H1 (cell line): ENCODE results near the gene MYH7B. TPM values are rescaled to one million over a fixed set of nuclear protein-coding genes. Genes with fewer than 3 reads are reported as not detected.

ENCODE experiments used
- CTCF ChIA-PET: fragments of 300-600 bp; sonication (Branson Sonifier 250); formaldehyde crosslinking; loops from one replicate; lab custom pipeline; 2021; ENCODE audit not compliant: partially characterized antibody; lab: Charles Lee
- POLR2A ChIA-PET: fragments of 300-600 bp; sonication (Branson Sonifier 250); formaldehyde crosslinking; loops from one replicate; lab custom pipeline; 2021; ENCODE audit warnings: inconsistent platforms; ENCODE audit not compliant: partially characterized antibody; lab: Charles Lee
- DNase-seq, 2 experiments: peaks; one replicate each; pipeline versions ENCODE4 v3.0.0 to v3.0.0-alpha.2; 2010 to 2022; ENCODE audit warnings: low spot score in 2 of 2, low read depth in 1 of 2, mixed read lengths in 1 of 2
- FAIRE-seq: peaks from 2 replicates; lab custom pipeline; 2011; peaks lifted over from hg19 to GRCh38; lab: Jason Lieb, UNC
- H2AFZ ChIP-seq: 2 replicates; pipeline ENCODE4 v1.8.1; 2012; ENCODE audit warnings: low read length, inconsistent platforms
- H2AK5ac ChIP-seq: 2 replicates; pipeline ENCODE4 v1.6.1; 2013; ENCODE audit warnings: low read depth, low read length
- H2BK120ac ChIP-seq: replicated peaks from 2 replicates; pipeline ENCODE3; 2013; ENCODE audit warnings: low read depth, low read length, inconsistent platforms
- H2BK12ac ChIP-seq: 2 replicates; pipeline ENCODE4 v1.6.1; 2013; ENCODE audit warnings: low read depth, low read length
- H2BK15ac ChIP-seq: 2 replicates; pipeline ENCODE4 v1.6.1; 2013; ENCODE audit warnings: low read length
- H2BK20ac ChIP-seq: 2 replicates; pipeline ENCODE4 v1.6.1; 2013; ENCODE audit warnings: low read length
- H2BK5ac ChIP-seq: 2 replicates; pipeline ENCODE4 v1.6.1; 2013; ENCODE audit warnings: low read depth, low read length
- H3K14ac ChIP-seq: 2 replicates; pipeline ENCODE4 v1.6.1; 2013; ENCODE audit warnings: inconsistent platforms; ENCODE audit not compliant: insufficient read length
- H3K18ac ChIP-seq: 2 replicates; pipeline ENCODE4 v1.6.1; 2013; ENCODE audit warnings: low read length; ENCODE audit errors: extremely low read depth
- H3K23ac ChIP-seq: 2 replicates; pipeline ENCODE4 v1.6.1; 2013; ENCODE audit warnings: inconsistent platforms; ENCODE audit not compliant: insufficient read length
- H3K23me2 ChIP-seq: 2 replicates; pipeline ENCODE4 v1.6.1; 2013; ENCODE audit warnings: low read depth, low read length
- H3K27ac ChIP-seq: 2 replicates; pipeline ENCODE4 v1.6.1; 2011; ENCODE audit warnings: low read depth, low read length, inconsistent platforms
- H3K27me3 ChIP-seq, 4 experiments: replicated peaks in 1 of 4; 1 replicate in 1 of 4; 2 replicates in 3 of 4; pipeline versions ENCODE4 v1.6.1 to v1.8.1; 2011 to 2013; ENCODE audit warnings: low read length in 3 of 4, mild to moderate bottlenecking in 3 of 4, inconsistent platforms in 2 of 4, mixed read lengths in 2 of 4, moderate library complexity in 1 of 4; ENCODE audit not compliant: control insufficient read depth in 3 of 4, insufficient read depth in 3 of 4; ENCODE audit errors: extremely low read depth in 1 of 4
- H3K36me3 ChIP-seq, 4 experiments: 2 replicates each; pipeline versions ENCODE4 v1.6.1 to v1.8.1; 2011 to 2013; ENCODE audit warnings: mild to moderate bottlenecking in 4 of 4, low read length in 3 of 4, moderate library complexity in 2 of 4, control low read depth in 1 of 4, inconsistent platforms in 1 of 4; ENCODE audit not compliant: insufficient read depth in 4 of 4, control insufficient read depth in 2 of 4
- H3K4ac ChIP-seq: replicated peaks from 2 replicates; pipeline ENCODE3; 2013; ENCODE audit warnings: low read length, low read depth, mixed read lengths, inconsistent platforms; ENCODE audit not compliant: insufficient read length
- H3K4me1 ChIP-seq, 4 experiments: replicated peaks in 1 of 4; 1 replicate in 1 of 4; 2 replicates in 3 of 4; pipeline versions ENCODE4 v1.6.1 to v1.8.1; 2011 to 2013; ENCODE audit warnings: low read length in 3 of 4, inconsistent platforms in 2 of 4, mixed read lengths in 1 of 4; ENCODE audit not compliant: insufficient read depth in 4 of 4, control insufficient read depth in 3 of 4
- H3K4me2 ChIP-seq, 2 experiments: 2 replicates each; pipeline versions ENCODE4 v1.6.1 to v1.8.1; 2011 to 2013; ENCODE audit warnings: low read depth in 2 of 2, low read length in 2 of 2, control low read depth in 1 of 2, inconsistent platforms in 1 of 2, mild to moderate bottlenecking in 1 of 2; ENCODE audit not compliant: insufficient read depth in 1 of 2
- H3K4me3 ChIP-seq, 4 experiments: fragments of 200-600, 300-600 bp in 1 of 4; sonication (generic), shearing (Covaris generic), sonication (Bioruptor Twin) in 1 of 4; 2 replicates each; pipeline versions ENCODE4 v1.5.1 to v1.8.1; 2011 to 2016; ENCODE audit warnings: low read length in 4 of 4, low read depth in 3 of 4, control low read depth in 2 of 4, inconsistent platforms in 2 of 4, mild to moderate bottlenecking in 2 of 4, mixed read lengths in 1 of 4, moderate library complexity in 1 of 4; ENCODE audit not compliant: insufficient read depth in 2 of 4; ENCODE audit errors: extremely low read depth in 1 of 4
- H3K56ac ChIP-seq: replicated peaks from 2 replicates; pipeline ENCODE3; 2013; ENCODE audit warnings: low read depth, mild to moderate bottlenecking, mixed read lengths, low read length, inconsistent platforms; ENCODE audit not compliant: insufficient read length
- H3K79me1 ChIP-seq: 2 replicates; pipeline ENCODE4 v1.6.1; 2013; ENCODE audit warnings: low read depth, low read length, control low read depth
- H3K79me2 ChIP-seq, 2 experiments: 2 replicates each; pipeline versions ENCODE4 v1.6.1 to v1.8.1; 2012 to 2013; ENCODE audit warnings: low read length in 2 of 2, mild to moderate bottlenecking in 2 of 2, inconsistent platforms in 1 of 2; ENCODE audit not compliant: insufficient read depth in 2 of 2, control insufficient read depth in 1 of 2
- H3K9ac ChIP-seq, 4 experiments: replicated peaks in 1 of 4; 1 replicate in 1 of 4; 2 replicates in 3 of 4; pipeline versions ENCODE4 v1.6.1 to v1.8.1; 2011 to 2013; ENCODE audit warnings: low read depth in 3 of 4, low read length in 3 of 4, control low read depth in 2 of 4, mild to moderate bottlenecking in 2 of 4, moderate library complexity in 2 of 4, inconsistent platforms in 1 of 4; ENCODE audit errors: extremely low read depth in 1 of 4
- H3K9me3 ChIP-seq, 2 experiments: 2 replicates each; pipeline versions ENCODE4 v1.6.1 to v1.8.1; 2012 to 2013; ENCODE audit warnings: mild to moderate bottlenecking in 2 of 2, moderate library complexity in 2 of 2, control low read depth in 1 of 2, inconsistent platforms in 1 of 2, low read depth in 1 of 2, low read length in 1 of 2, mixed read lengths in 1 of 2; ENCODE audit not compliant: insufficient read depth in 2 of 2
- H4K20me1 ChIP-seq, 2 experiments: replicated peaks in 1 of 2; 2 replicates each; pipeline versions ENCODE3 to v1.8.1; 2011 to 2013; ENCODE audit warnings: inconsistent platforms in 2 of 2, low read length in 2 of 2, mild to moderate bottlenecking in 1 of 2; ENCODE audit not compliant: insufficient read depth in 2 of 2, control insufficient read depth in 1 of 2
- H4K5ac ChIP-seq: 2 replicates; pipeline ENCODE4 v1.6.1; 2013; ENCODE audit warnings: low read length, low read depth, mixed read lengths, inconsistent platforms; ENCODE audit not compliant: insufficient read length
- H4K8ac ChIP-seq: 2 replicates; pipeline ENCODE4 v1.8.0; 2013; ENCODE audit warnings: mild to moderate bottlenecking, moderate library complexity, low read length, inconsistent platforms; ENCODE audit not compliant: insufficient read depth; ENCODE audit errors: extremely low read depth
- H4K91ac ChIP-seq: replicated peaks from 2 replicates; pipeline ENCODE3; 2013; ENCODE audit warnings: low read length, mixed read lengths, inconsistent platforms; ENCODE audit not compliant: insufficient read length
- CTBP2 ChIP-seq: IDR thresholded peaks from 2 replicates; pipeline ENCODE4 v1.7.0; 2011; ENCODE audit warnings: borderline replicate concordance, mild to moderate bottlenecking, moderate library complexity, mixed read lengths, low read length; ENCODE audit not compliant: insufficient read depth, insufficient read length
- CTCF ChIP-seq, 3 experiments: IDR thresholded peaks; 1 replicate in 2 of 3; 2 replicates in 1 of 3; pipeline versions ENCODE4 v1.5.1 to v1.6.1; 2011; ENCODE audit warnings: low read length in 3 of 3, mild to moderate bottlenecking in 3 of 3, inconsistent platforms in 2 of 3, low read depth in 1 of 3, moderate library complexity in 1 of 3; ENCODE audit not compliant: insufficient read depth in 1 of 3; ENCODE audit errors: control extremely low read depth in 1 of 3
- JUND ChIP-seq: IDR thresholded peaks from 2 replicates; pipeline ENCODE4 v1.6.1; 2011; ENCODE audit warnings: mild to moderate bottlenecking, improper control_type of control experiment, low read length
- NRF1 ChIP-seq: IDR thresholded peaks from 2 replicates; pipeline ENCODE4 v1.6.1; 2011; ENCODE audit warnings: mild to moderate bottlenecking, low read depth, low read length, improper control_type of control experiment
- POLR2AphosphoS5 ChIP-seq: IDR thresholded peaks from 2 replicates; pipeline ENCODE4 v1.6.1; 2011; ENCODE audit warnings: low read depth, low read length
- SIX5 ChIP-seq: IDR thresholded peaks from 2 replicates; pipeline ENCODE4 v1.6.1; 2011; ENCODE audit warnings: mild to moderate bottlenecking, low read depth, low read length
- SP1 ChIP-seq: IDR thresholded peaks from 2 replicates; pipeline ENCODE4 v1.6.1; 2011; ENCODE audit warnings: low read depth, low read length
- SP4 ChIP-seq: IDR thresholded peaks from 2 replicates; pipeline ENCODE4 v1.6.1; 2012; ENCODE audit warnings: low read length, inconsistent platforms
- SRF ChIP-seq: IDR thresholded peaks from 2 replicates; pipeline ENCODE4 v1.6.1; 2011; ENCODE audit warnings: mild to moderate bottlenecking, low read depth, low read length, moderate library complexity
- TAF1 ChIP-seq: IDR thresholded peaks from 2 replicates; pipeline ENCODE4 v1.6.1; 2011; ENCODE audit warnings: mild to moderate bottlenecking, low read depth, low read length
- TCF12 ChIP-seq: IDR thresholded peaks from 2 replicates; pipeline ENCODE4 v1.6.1; 2011; ENCODE audit warnings: low read depth, mild to moderate bottlenecking, low read length
- WGBS, 2 experiments: shearing (Covaris generic) in 1 of 2; methylation state at CpG; one replicate each; pipeline versions ENCODE4 v1.1.6 to v1.1.7; 2013 to 2015; ENCODE audit warnings: low lambda C conversion rate in 2 of 2, mixed read lengths in 2 of 2, inconsistent platforms in 1 of 2, low coverage in 1 of 2, missing lambda C conversion rate in 1 of 2; ENCODE audit not compliant: insufficient replicate concordance in 2 of 2, insufficient coverage in 1 of 2, insufficient read length in 1 of 2; ENCODE audit errors: extremely low coverage in 1 of 2, missing lambda C conversion rate in 1 of 2; 5-methylcytosine and 5-hydroxymethylcytosine counted together
- polyA plus RNA-seq, 7 experiments: library from polyadenylated mRNA; depleted of rRNA in 3 of 7; stranded (reverse) in 5 of 7; unstranded in 2 of 7; fragments of >200 nt in 5 of 7; fragments of 200-250 nt in 2 of 7; gene quantifications; 1 replicate in 5 of 7; 2 replicates in 1 of 7; 4 replicates in 1 of 7; pipeline versions ENCODE4 v1.2.1 to v1.2.3, GENCODE V29; 2011 to 2013; ENCODE audit warnings: missing spikeins in 2 of 7, mixed read lengths in 2 of 7
- total RNA-seq: library from RNA; stranded (reverse); fragmentation: NEBNext Ultra II Directional; extraction: Animal tissue kit (Norgen Biotek cat#: 25700); gene quantifications from 2 replicates; pipeline ENCODE4 v1.2.1, GENCODE V29; 2021

The MYH7B gene
- total and polyA plus RNA-seq, 2 of the 8 experiments (the other 6 are each of a cell fraction or from before 2014, with no cell fraction given) = 0.15 to 0.30 TPM

- Histone ChIP-seq H2BK12ac (no peak overlapping the region), H2AFZ (no peak overlapping the region), H3K9me3 (no peaks in the 10 kb centered on the region), H4K5ac (no peak overlapping the region), H3K27ac (no peak overlapping the region), H3K14ac (no peak overlapping the region), H4K20me1 (no peaks in the 10 kb centered on the region), H2AK5ac (no peak overlapping the region), H3K79me2 (no peaks in the 10 kb centered on the region), H2BK120ac (no peak overlapping the region), H3K4me3 (no peak overlapping the region), H2BK5ac (no peak overlapping the region; the same call in 1 of the 2 replicates), H3K18ac (no peak overlapping the region), H3K4me1 (no peaks in the 10 kb centered on the region; a peak in 3 of 7 replicates), H3K79me1 (no peaks in the 10 kb centered on the region), H3K4me2 (no peak overlapping the region), H2BK15ac (no peak overlapping the region), H3K27me3 (no peaks in the 10 kb centered on the region), H3K23ac (no peak overlapping the region), H2BK20ac (no peak overlapping the region), H3K9ac (no peak overlapping the region), H3K23me2 (no peaks in the 10 kb centered on the region), H4K8ac (no peak overlapping the region), H3K56ac (no peak overlapping the region), H3K4ac (no peak overlapping the region), H4K91ac (no peak overlapping the region), H3K36me3 (no peaks in the 10 kb centered on the region)
- no peak for FAIRE-seq
- ChIA-PET CTCF (interaction anchor here (0.6 to 6.9 kb wide), 11 partner anchors 14 to 255 kb away, joined by 3 to 26 read pairs (median 3); partner anchors contain the start of gene GGT7), POLR2A (interaction anchor here (2.0 kb wide), 1 partner anchor 15 kb away, joined by 7 read pairs; the partner anchor contains the start of genes GSS and MYH7B)
- no peak for DNase-seq
- 94% methylated on average over 9 of the region's 9 CpGs; no CpG with 5 or more reads in 1 of the 2 experiments for WGBS, 2 experiments
- TF ChIP-seq TAF1 = no peak
- TF ChIP-seq SP4 = no peak
- TF ChIP-seq SIX5 = no peak
- no peak for TF ChIP-seq SP1
- no peak for TF ChIP-seq JUND
- TF ChIP-seq POLR2AphosphoS5 = no peak
- no peak for TF ChIP-seq CTBP2
- TF ChIP-seq TCF12 = no peak
- TF ChIP-seq CTCF (IDR thresholded peaks at IDR 0.05; ENCODE audit: control extremely low read depth in 1 of 3, insufficient read depth in 1 of 3, low read depth in 1 of 3, low read length in 3 of 3) = no peak
- TF ChIP-seq SRF = no peak
- TF ChIP-seq NRF1 = no peak
Measured at GRCh38 chr20:34970846-34971560, 15.3 kb downstream of the MYH7B start.
